CD4-positive, alpha-beta T cell treated with Interleukin-10 for 1 hour (primary cell): ENCODE results near the gene AGMO.

Experiments
- DNase-seq: peaks from one replicate; pipeline ENCODE4 v3.0.0-alpha.2; 2020

AGMO gene

GRCh38 chr7:15561835-15562234, at the start of gene AGMO:
Gene AGMO (minus strand): TSS chr7:15562015.
- no peak for DNase-seq

GRCh38 chr7:15610503-15610902, 48.7 kb upstream of the AGMO start:
- DNase-seq = no peak

GRCh38 chr7:15609287-15609686, 47.5 kb upstream of the AGMO start:
- no peak for DNase-seq

- no peak for DNase-seq
These were observed 45.9 kb upstream of the AGMO start for GRCh38 chr7:15607529-15608210.

- no peak for DNase-seq
These were observed 44.7 kb upstream of the AGMO start for GRCh38 chr7:15606561-15606960.

- DNase-seq = no peak
These were observed 42.4 kb upstream of the AGMO start for GRCh38 chr7:15604166-15604565.

GRCh38 chr7:15603124-15603523, 41.3 kb upstream of the AGMO start:
- no peak for DNase-seq

- DNase-seq = no peak
These were observed 40.4 kb upstream of the AGMO start for GRCh38 chr7:15602236-15602635.

GRCh38 chr7:15601175-15601574, 39.4 kb upstream of the AGMO start:
- DNase-seq = no peak

GRCh38 chr7:15600298-15600697, 38.5 kb upstream of the AGMO start:
- no peak for DNase-seq

- DNase-seq = no peak
These were observed 32.6 kb upstream of the AGMO start for GRCh38 chr7:15594461-15594860.

- DNase-seq = no peak
These were observed 31.6 kb upstream of the AGMO start for GRCh38 chr7:15593382-15593781.

GRCh38 chr7:15586266-15586665, 24.5 kb upstream of the AGMO start:
- DNase-seq = no peak

GRCh38 chr7:15584575-15584974, 22.8 kb upstream of the AGMO start:
- DNase-seq = no peak

GRCh38 chr7:15582773-15583172, 21.0 kb upstream of the AGMO start:
- no peak for DNase-seq

- no peak for DNase-seq
These were observed 19.6 kb upstream of the AGMO start for GRCh38 chr7:15581352-15581951.

GRCh38 chr7:15580604-15581351, 19.0 kb upstream of the AGMO start:
- no peak for DNase-seq

GRCh38 chr7:15577600-15577999, 15.8 kb upstream of the AGMO start:
- DNase-seq = no peak

- DNase-seq = no peak
These were observed 9.6 kb upstream of the AGMO start for GRCh38 chr7:15571301-15571878.

- DNase-seq = no peak
These were observed 5.8 kb upstream of the AGMO start for GRCh38 chr7:15567652-15568051.

GRCh38 chr7:15567036-15567435, 5.2 kb upstream of the AGMO start:
- no peak for DNase-seq

- DNase-seq = no peak
These were observed 4.7 kb upstream of the AGMO start for GRCh38 chr7:15566476-15566875.

- DNase-seq = no peak
These were observed 847 bp downstream of the AGMO start for GRCh38 chr7:15560968-15561367.

GRCh38 chr7:15559416-15559928, 2.3 kb downstream of the AGMO start:
- no peak for DNase-seq
